GM20431 (cell line): Measurements from ENCODE around the gene FBXL20.

Source experiments
- in situ Hi-C: fragments of 300-500 bp; cut with MseI, MboI; formaldehyde crosslinking; loops from one replicate; pipeline ENCODE4 v1.15.0; 2020; ENCODE audit warnings: low sequenced_read_pairs; ENCODE audit not compliant: unreplicated experiment

FBXL20 gene

GRCh38 chr17:39210093-39210434, 191.4 kb downstream of the FBXL20 start:
- in situ Hi-C loops: no loop called here

GRCh38 chr17:39209317-39210092, 191.9 kb downstream of the FBXL20 start:
- in situ Hi-C loops: no loop called here

DNA sequence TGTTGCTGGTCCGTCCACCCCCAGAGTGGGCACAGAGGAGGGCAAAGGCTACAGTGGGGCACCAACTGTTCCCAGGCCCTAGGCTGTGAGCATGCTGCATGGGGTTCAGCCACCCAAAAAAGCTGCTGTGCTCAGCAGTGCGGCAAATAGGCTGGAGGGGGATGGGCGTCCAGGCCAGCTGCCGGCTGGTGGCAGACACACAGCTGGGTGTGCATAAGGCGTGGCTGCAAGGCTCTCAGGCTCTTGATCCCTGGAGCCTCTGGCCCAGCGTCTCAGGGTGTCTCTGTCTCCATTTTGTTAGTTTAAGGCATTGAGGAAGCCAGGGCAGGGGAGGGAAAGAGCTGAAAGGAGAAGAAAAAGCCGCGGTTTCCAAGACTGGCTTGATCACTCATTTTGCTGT, 192.5 kb downstream of the FBXL20 start:
- in situ Hi-C loops: no loop called here

- in situ Hi-C loops: no loop called here
Measured at GRCh38 chr17:39208136-39208535, 193.3 kb downstream of the FBXL20 start.

- in situ Hi-C loops: no loop called here
Measured at GRCh38 chr17:39205112-39205526, 196.3 kb downstream of the FBXL20 start.

GRCh38 chr17:39204245-39204644, 197.2 kb downstream of the FBXL20 start:
- in situ Hi-C loops: no loop called here
